Measurements from ENCODE around the gene ALPI.
"Not testable (repeated sequence)": the region's sequence is repeated elsewhere in the genome, so short reads cannot be mapped to it uniquely, and the experiment has no call there.

GRCh38 chr2:232441922-232442321 lies 14.0 kb upstream of the ALPI start:
- TF ChIP-seq POLR2AphosphoS5 (IDR thresholded peaks at IDR 0.05; ENCODE audit: borderline replicate concordance, low read depth, low read length); EZH2 (IDR thresholded peaks at IDR 0.05); FOXP2 (optimal IDR thresholded peaks at IDR 0.05; ENCODE audit: control extremely low read depth, extremely low read length, insufficient read depth): not testable (repeated sequence)
